ENCODE measurements around the gene GHDC. TPM values are rescaled to one million over a fixed set of nuclear protein-coding genes. Genes with fewer than 3 reads are reported as not detected.

GHDC gene
- total and polyA plus RNA-seq, 2 of the 13 experiments (the other 11 are each of a cell fraction or from before 2014, with no cell fraction given), result 15.4 to 22.5 TPM

DNA sequence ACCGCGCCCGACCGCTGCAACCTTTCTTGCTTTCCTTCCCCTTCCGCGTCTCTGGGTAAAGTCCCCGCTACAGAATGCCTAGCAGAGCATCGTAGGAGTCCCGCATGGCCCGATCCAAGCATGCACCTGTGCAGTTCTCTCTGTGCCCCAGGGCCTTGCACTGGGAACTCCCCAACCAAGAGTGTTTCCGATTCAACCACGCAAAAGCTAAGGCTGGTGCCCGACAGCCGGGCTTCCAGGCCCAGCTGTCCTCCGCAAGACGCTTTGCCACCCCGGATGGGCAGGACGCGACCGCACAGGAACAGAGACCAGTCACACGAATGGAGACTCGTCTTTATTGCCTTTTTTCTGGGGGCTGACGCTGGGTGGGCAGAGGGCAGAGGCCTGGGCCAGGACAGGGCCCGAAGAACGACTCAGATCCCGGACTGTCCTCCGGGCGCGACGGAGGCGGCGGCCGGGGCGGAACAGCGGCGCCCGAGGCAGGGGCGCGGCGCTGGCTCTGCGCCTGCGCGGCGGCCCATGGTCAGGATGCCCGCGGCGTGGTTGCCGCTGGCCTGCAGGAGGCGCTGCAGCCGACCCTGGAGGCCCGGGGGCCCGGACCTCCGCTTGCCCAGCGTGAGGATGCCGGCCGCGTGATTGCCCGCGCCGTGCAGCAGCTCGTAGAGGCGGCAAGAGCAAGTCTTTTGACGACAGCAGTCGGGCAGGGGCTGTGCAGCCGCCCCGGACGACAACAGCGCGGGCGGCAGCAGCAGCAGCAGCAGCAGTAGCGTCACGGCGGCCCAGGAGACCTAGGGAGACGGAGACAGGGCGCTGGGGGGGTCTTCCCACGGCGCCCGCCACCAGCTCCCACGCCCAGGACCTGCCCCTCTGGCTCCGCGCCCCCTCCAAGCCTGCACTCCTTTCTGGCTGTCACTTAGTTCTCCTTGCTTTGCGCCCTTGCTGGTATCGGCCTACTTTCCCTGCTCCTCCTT lies 10.3 kb downstream of the GHDC start (continued):
- TF ChIP-seq PHF20 (CRISPR knock-in tag; IDR thresholded peaks at IDR 0.05) (no peak; the same call in none of the 2 replicates), ZSCAN12 (CRISPR knock-in tag; IDR thresholded peaks at IDR 0.05) (peak; percentile 29), ZNF10 (CRISPR knock-in tag; IDR thresholded peaks at IDR 0.05; ENCODE audit: borderline replicate concordance, low read depth) (peak; percentile 58; the same call in 1 of the 2 replicates), ZFY (CRISPR knock-in tag; IDR thresholded peaks at IDR 0.05) (peak; percentile 99), FOSL1 (CRISPR knock-in tag; IDR thresholded peaks at IDR 0.05; ENCODE audit: borderline replicate concordance) (no peak), SP5 (CRISPR knock-in tag; IDR thresholded peaks at IDR 0.05; ENCODE audit: borderline replicate concordance, low read depth) (no peak), ETV6 (CRISPR knock-in tag; conservative IDR thresholded peaks at IDR 0.05) (no peak; the same call in 1 of the 2 replicates), CHD4 (IDR thresholded peaks at IDR 0.05; ENCODE audit: borderline replicate concordance, low read length) (no peak), ZNF75D (CRISPR knock-in tag; IDR thresholded peaks at IDR 0.05; ENCODE audit: borderline replicate concordance) (no peak), DNMT3B (CRISPR knock-in tag; conservative IDR thresholded peaks at IDR 0.05) (no peak), MTA1 (CRISPR knock-in tag; IDR thresholded peaks at IDR 0.05; ENCODE audit: borderline replicate concordance) (peak; percentile 26; the same call in 1 of the 2 replicates), SMC3 (IDR thresholded peaks at IDR 0.05; ENCODE audit: low read length) (no peak), RXRB (CRISPR knock-in tag; IDR thresholded peaks at IDR 0.05; ENCODE audit: borderline replicate concordance) (peak; percentile 28; the same call in 1 of the 2 replicates), KLF6 (CRISPR knock-in tag; IDR thresholded peaks at IDR 0.05) (peak; percentile 67), KDM3A (CRISPR knock-in tag; IDR thresholded peaks at IDR 0.05; ENCODE audit: low read depth) (no peak), ZNF251 (CRISPR knock-in tag; IDR thresholded peaks at IDR 0.05) (no peak), SP1 (IDR thresholded peaks at IDR 0.05) (no peak), SP1 (CRISPR knock-in tag; IDR thresholded peaks at IDR 0.05) (peak; percentile 61), FOXK2 (IDR thresholded peaks at IDR 0.05) (no peak), ZMAT3 (CRISPR knock-in tag; conservative IDR thresholded peaks at IDR 0.05) (peak; percentile 38; the same call in 1 of the 2 replicates)
- TF ChIP-seq, protein P1, sequence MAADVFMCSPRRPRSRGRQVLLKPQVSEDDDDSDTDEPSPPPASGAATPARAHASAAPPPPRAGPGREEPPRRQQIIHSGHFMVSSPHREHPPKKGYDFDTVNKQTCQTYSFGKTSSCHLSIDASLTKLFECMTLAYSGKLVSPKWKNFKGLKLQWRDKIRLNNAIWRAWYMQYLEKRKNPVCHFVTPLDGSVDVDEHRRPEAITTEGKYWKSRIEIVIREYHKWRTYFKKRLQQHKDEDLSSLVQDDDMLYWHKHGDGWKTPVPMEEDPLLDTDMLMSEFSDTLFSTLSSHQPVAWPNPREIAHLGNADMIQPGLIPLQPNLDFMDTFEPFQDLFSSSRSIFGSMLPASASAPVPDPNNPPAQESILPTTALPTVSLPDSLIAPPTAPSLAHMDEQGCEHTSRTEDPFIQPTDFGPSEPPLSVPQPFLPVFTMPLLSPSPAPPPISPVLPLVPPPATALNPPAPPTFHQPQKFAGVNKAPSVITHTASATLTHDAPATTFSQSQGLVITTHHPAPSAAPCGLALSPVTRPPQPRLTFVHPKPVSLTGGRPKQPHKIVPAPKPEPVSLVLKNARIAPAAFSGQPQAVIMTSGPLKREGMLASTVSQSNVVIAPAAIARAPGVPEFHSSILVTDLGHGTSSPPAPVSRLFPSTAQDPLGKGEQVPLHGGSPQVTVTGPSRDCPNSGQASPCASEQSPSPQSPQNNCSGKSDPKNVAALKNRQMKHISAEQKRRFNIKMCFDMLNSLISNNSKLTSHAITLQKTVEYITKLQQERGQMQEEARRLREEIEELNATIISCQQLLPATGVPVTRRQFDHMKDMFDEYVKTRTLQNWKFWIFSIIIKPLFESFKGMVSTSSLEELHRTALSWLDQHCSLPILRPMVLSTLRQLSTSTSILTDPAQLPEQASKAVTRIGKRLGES (CRISPR knock-in tag; IDR thresholded peaks at IDR 0.05; ENCODE audit: borderline replicate concordance), result 0 out of 2 replicates have a peak, but pooled peaks have one; percentile 24
- TF ChIP-seq, protein P2, sequence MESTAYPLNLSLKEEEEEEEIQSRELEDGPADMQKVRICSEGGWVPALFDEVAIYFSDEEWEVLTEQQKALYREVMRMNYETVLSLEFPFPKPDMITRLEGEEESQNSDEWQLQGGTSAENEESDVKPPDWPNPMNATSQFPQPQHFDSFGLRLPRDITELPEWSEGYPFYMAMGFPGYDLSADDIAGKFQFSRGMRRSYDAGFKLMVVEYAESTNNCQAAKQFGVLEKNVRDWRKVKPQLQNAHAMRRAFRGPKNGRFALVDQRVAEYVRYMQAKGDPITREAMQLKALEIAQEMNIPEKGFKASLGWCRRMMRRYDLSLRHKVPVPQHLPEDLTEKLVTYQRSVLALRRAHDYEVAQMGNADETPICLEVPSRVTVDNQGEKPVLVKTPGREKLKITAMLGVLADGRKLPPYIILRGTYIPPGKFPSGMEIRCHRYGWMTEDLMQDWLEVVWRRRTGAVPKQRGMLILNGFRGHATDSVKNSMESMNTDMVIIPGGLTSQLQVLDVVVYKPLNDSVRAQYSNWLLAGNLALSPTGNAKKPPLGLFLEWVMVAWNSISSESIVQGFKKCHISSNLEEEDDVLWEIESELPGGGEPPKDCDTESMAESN (CRISPR knock-in tag; conservative IDR thresholded peaks at IDR 0.05), result peak; percentile 95
- TF ChIP-seq, protein P3, sequence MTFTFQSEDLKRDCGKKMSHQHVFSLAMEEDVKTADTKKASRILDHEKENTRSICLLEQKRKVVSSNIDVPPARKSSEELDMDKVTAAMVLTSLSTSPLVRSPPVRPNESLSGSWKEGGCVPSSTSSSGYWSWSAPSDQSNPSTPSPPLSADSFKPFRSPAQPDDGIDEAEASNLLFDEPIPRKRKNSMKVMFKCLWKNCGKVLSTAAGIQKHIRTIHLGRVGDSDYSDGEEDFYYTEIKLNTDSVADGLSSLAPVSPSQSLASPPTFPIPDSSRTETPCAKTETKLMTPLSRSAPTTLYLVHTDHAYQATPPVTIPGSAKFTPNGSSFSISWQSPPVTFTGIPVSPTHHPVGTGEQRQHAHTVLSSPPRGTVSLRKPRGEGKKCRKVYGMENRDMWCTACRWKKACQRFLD (CRISPR knock-in tag; IDR thresholded peaks at IDR 0.05; ENCODE audit: borderline replicate concordance), result 0 out of 2 replicates have a peak, but pooled peaks have one; percentile 65
